ENCODE data around the gene MACROD2.

The MACROD2 gene

DNA sequence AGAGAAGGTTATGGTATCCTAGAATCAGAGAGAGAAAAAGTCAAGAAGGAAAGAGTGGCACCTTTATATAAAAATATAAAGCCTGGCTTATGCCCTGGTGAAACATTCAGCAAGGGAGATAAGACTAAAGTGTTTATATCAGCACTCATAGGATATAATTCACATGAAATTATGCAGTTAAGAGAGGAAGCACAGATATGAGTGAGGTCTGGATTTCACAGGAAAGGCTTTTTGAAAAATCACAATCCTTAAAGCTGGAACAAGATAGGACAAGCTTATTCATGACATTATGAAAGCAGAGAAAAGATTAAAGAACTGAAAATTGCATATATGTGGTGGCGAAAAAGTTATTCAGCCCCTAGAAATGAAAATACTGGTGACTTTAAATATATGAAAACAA, 523.3 kb downstream of the MACROD2 start:
- no peak overlapping the region for H3K4me3 ChIP-seq (ENCODE audit: low read depth, low read length)

DNA sequence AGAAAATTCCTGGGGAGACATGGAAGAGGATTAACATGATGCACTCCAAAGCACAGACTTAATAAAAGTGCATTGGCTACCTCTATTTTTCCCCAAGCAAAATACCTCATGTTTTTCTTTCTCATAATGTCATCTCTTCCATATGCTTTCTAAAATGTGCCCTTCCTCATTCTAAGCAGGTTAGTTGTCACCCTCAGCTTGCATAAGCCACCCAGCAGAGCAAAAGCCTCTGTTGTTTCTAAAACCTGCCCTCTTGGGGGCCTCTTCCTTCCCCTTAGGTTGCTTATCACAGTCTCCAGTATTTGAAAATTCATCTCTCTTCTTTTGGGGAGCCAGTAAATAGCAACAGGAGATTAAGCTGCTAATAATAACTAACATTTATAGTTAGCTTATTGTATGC, 525.7 kb downstream of the MACROD2 start:
- H3K4me3 ChIP-seq (ENCODE audit: low read depth, low read length): no peak overlapping the region

DNA sequence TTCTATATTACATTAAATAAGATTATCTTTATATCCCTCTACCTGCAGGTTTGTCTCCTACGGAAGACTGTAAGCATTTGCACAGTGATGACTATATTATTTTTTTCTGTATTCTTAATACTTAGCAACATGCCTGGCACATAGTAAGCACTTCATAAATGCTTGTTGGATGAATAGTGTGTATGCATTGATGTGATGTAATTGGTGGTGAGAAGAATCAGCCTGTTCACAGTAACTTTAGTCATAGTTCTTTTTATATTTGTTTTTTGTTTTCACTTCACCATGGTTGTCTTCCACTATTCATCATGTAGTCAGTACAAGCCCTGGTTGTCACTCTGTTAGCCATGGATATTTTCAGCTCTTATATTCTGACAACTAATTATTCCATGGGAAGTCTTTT, 526.1 kb downstream of the MACROD2 start:
- no peak overlapping the region for H3K4me3 ChIP-seq (ENCODE audit: low read depth, low read length)

DNA sequence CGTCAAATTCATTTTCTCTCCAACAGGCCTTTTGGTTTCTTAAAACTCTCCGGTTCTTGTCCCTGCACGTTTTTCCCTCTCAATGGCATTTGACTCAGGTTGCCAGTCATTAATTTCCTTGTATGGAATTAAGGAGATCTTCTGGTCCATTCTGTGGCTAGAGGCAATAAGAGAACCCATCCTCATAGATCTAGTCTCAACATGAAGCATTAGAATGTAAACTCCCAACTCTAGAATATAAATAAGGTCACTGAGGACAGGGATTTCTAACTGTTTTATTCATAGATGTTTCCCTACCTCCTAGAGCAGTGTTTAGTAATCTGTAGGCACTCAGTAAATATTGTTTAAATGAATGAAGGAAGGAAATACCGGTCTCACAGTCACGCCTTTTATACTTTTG, 527.3 kb downstream of the MACROD2 start:
- H3K4me3 ChIP-seq (ENCODE audit: low read depth, low read length): no peak overlapping the region

DNA sequence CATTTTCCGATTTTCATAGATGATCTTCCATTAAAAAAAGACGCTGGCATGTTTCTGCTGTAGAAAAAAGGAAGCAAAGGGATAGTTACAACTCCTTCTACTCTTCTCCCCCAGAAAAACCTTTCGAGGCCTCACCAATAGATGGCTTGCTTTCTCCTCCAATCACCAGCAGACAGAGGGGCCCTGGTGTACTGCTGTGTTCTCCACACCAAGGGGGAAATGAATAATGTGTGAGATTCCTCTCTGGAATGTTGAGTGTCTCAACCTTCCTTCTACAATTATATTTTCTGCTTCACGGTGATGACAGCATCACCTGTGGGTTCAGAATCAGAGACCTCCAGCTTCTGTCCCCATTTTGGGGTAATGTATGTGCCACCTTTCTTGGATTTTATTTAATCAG, 527.8 kb downstream of the MACROD2 start:
- H3K4me3 ChIP-seq (ENCODE audit: low read depth, low read length): no peak overlapping the region

DNA sequence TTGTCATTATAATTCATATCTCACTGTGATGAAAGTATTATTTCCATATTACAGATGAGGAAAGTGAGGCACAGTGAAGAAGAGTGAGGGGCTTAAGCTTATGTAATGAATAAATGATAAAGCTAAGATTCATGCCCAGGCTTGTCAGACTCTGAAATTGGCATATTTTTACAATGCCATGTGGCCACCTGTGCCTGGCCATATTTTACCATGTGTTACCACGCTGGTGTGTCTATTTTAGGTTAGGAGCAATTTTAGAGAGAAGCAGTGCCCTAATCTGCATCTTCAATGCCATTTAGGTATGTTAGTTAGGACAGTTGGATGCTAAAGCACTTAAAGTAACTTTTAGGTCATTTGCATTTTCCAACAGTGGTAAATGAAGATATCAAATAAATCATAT, 530.1 kb downstream of the MACROD2 start:
- no peak overlapping the region for H3K4me3 ChIP-seq (ENCODE audit: low read depth, low read length)

DNA sequence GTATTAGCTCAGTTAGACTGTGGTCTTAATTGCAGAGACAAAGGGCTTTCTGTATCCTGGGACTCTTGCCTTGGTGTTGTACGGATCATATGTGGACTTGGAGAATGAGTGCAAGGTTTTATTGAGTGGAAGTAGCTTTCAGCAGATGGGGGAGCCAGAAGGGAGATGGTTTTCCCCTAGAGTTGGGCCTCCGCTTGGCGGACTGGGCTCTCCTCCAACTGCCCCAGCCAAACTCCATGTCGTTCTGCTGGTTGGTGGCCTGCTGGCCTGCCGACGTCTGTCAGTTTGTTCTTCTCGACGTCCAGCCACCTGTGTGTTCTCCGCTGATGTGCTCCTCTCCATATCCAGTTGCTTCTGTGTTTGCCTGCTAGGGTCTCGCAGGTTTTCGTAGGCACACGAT, 531.6 kb downstream of the MACROD2 start:
- H3K4me3 ChIP-seq (ENCODE audit: low read depth, low read length): no peak overlapping the region

DNA sequence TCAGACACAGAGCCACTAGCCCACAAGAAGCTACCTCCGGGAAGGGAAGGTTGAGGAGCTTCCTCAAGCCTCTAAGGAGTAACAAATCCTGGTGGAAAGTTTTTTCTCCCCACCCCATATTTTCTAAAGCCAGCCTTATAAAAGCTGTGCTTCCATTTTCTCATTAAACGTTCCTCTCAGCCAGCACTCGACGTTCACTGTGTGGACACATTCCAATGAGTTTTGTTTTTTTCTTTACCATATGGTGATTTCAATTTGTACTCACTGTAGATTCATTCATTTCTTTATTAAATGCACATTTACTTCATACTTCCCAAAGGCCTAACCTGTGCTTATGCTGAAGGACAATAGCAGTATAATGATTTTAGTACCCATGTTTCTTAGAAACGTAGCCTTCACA, 536.5 kb downstream of the MACROD2 start:
- no peak overlapping the region for H3K4me3 ChIP-seq (ENCODE audit: low read depth, low read length)

DNA sequence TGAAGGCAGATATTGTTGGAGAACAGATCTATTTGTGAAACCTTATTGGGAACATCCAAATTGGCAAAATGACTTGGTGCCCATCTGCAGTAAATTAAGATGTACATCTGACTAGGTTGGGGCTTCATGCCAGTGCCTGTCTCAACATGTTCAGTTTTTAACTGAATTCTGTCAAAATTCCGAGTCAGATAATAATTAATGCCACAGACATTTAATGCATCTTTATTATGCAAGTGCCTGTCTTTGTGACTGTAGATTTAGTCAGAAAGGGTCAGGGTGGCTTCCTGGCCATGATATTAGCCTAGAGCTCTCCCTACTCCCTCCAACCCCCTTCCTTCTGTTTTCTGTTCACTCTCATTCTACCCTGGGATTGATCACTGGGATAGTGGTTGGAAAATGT, 541.4 kb downstream of the MACROD2 start:
- H3K4me3 ChIP-seq (ENCODE audit: low read depth, low read length): no peak overlapping the region

DNA sequence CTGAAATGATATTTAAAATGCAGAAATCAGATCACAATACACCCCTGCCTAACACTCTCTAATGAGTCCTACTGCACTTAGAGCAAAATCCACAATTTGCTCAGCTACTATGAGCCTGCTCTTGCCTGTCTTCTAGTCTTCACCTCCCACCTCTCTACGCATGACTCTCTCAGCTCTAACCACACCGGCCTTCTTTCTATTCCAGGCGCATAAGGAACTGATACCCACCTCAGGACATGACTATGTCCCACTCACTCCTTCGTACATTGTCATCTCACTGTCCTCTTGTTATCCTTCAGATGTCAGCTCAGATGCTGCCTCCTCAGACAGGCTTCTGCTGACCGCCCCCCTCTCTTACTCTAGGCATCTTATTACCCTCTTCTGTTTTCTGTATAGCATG, 543.1 kb downstream of the MACROD2 start:
- no peak overlapping the region for H3K4me3 ChIP-seq (ENCODE audit: low read depth, low read length)

DNA sequence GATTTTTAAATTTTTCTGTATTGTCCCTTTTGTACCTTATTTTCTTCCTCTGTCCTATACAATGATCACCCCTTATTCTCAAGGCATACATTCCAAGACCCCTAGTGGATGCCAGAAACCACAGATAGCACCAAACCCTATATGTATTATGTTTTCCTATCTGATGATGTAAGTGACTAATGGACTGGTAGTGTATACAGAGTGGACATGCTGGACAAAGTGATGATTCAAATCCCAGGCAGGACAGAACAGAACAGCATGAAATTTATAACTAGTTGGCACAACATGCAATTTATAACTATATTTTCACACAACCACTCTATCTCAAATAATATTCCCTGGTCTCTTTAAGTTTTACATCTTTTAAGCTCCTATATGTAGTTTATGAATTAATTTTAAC, 547.7 kb downstream of the MACROD2 start:
- H3K4me3 ChIP-seq (ENCODE audit: low read depth, low read length): no peak overlapping the region

DNA sequence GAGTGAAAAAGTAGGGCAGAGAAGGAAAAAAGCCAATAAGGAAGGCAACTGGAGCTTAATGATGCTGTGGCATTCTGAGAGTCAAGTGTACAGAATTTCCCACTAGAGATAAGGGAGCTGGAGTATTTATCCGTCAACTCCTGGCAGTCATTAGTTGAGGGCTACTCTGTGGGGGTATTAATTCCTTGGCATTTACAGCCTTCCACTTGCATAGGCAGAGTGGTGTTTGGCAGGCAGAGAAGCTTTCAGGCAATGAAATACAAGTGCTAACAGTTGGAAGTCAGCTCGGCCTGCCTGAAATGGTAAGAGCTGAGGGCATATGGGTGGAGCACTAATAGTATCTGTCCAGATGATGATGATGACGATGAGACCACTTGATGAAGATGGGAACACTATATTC, 549.4 kb downstream of the MACROD2 start:
- H3K4me3 ChIP-seq (ENCODE audit: low read depth, low read length): no peak overlapping the region

DNA sequence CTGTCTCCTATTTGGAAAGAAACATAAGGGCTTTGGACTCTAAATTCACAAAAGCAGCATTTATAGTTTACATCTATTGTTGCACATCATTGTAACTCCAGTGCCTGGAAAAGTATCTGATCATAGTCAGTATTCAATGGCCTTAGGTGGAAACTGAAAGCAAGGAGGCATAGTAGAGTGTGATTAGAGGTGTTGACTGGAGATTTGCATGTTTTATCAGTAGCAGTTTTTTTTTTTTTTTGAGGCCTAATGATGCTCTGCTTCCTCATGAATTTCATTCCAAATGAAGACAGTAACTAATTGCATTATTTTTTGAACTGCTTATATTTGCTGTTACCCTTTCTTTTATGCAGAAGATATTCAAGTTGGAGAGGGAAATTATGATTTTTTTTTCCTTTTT, 555.3 kb downstream of the MACROD2 start:
- H3K4me3 ChIP-seq (ENCODE audit: low read depth, low read length): no peak overlapping the region

DNA sequence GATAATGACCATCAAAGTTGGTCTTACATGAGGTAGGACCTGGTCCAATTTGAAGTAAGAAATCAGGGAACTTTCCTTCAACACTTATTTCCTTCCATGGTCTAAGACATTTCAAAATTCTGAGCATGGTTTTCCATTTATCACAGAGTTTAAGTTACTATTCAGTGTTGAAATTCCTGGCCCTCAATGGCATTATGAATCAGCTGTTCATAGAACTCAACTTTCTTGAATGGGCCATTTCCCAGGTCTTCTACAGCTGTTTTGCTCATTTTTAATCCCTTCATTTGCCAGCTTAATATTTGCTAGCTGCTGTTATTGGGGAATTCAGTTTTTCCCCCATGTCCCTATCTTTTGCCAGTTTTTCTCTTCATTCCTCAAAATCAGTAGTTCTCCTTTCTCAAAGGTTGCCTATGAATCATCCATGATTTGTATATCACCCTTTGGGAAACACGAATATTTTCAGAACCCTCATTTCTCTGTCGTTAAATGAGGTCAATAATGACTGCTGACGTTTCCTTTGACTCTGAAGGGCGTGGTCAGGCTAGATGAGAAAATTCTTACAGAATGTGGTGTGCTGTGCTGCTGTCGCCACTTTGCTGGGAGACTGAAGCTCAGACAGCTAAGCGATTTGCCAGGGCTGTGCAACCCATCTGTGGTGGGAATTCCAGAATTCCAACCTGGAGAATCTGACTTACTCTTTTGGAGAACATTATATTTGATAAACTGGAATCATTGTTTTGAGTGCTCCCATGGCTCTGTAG, 558.6 kb downstream of the MACROD2 start:
- H3K4me3 ChIP-seq (ENCODE audit: low read depth, low read length): no peak overlapping the region

DNA sequence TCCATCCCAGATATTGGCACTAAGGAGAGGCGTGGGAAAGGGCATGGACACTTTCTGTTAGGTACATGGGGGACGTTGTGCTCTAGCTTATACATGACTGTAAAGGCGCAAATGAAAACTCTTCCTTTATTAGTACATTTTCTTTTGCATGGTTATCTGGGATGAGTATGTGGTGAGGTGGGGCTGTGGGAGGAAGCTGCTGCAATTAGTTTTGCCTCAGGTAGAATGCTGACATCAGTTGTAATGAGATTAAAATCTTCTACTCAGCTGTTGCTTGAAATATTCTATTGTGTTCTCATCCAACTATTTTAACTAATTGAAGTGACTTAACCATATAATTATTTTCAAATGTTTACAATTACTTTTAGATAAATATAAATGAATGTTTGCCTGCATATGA, 560.4 kb downstream of the MACROD2 start:
- H3K4me3 ChIP-seq (ENCODE audit: low read depth, low read length): no peak overlapping the region

DNA sequence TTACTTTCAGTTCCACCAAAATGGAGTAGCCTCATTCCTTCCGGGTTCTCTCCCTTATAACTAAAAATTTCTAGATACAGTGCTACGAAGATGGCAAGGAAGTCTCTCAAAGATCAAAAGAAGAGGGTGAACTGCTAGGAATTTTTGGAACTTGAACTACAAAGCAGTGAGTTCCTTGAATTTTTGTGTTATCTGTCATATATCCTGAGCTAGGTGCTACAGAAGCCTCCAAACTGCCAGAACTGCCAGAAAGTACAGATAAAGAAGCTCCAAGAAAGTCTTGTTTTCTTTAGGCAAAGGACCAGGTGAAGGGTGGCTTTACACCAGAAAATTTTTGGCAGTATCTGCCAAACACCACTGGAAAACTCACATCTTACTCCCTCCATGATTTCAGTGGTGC, 560.9 kb downstream of the MACROD2 start:
- H3K4me3 ChIP-seq (ENCODE audit: low read depth, low read length): no peak overlapping the region

DNA sequence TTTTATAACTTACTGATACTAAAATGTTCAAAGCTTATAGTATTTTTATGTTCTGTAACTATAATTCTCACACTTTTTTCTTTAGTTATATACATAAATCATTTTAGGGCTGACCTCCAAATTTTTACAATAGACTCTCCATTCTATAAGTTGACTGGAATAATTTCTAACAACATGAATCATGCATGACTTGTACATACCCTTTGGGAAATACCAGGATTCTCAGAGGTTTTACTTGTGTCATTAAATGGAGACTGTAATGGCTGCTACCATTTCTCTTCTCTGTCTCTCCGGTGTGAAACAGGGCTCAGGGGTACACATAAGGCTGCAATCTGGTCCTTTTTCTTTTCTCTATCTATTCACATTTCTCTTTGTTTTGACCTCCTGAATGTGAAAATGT, 564.3 kb downstream of the MACROD2 start:
- no peak overlapping the region for H3K4me3 ChIP-seq (ENCODE audit: low read depth, low read length)

DNA sequence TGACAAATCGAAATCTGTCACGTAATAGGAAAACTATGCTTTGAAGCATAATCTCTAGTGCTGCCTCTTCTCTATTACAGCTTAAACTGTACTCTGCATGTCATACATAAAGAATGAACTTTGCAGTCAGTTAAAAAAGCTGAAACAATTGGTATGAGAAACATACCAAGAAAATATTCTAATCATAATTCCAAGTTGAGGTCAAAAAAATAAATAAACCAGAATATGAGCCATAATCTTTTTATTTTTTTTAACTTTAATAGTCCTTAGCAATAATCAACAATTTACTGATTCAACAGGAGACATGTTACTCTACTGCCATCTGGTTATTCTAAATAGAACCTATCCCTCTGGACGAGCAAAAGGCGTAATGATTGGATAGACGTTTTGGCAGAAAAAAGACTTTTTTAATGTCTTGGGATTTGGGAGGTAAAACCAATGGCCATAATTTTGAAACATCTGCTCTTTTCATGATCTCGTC, 566.5 kb downstream of the MACROD2 start:
- H3K4me3 ChIP-seq (ENCODE audit: low read depth, low read length): no peak overlapping the region

DNA sequence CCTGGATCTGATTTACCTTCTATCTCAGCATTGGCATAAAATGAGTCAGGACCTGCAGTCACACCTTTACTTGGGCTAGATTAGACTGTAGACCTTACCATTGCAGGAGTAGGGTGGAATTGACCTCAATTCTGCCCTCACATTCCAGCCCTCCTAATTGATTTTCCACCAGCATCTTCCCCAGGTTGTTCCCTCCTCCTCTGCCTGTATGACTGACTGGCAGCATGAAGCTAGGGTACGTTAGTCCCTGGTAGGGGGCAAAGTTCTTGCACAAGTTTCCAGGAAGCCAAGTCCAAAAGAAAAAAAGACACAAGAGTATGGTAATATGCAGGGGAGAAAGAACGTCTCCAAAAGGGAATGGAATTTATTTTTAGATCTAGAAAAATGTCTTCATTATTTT, 567.7 kb downstream of the MACROD2 start:
- no peak overlapping the region for H3K4me3 ChIP-seq (ENCODE audit: low read depth, low read length)

DNA sequence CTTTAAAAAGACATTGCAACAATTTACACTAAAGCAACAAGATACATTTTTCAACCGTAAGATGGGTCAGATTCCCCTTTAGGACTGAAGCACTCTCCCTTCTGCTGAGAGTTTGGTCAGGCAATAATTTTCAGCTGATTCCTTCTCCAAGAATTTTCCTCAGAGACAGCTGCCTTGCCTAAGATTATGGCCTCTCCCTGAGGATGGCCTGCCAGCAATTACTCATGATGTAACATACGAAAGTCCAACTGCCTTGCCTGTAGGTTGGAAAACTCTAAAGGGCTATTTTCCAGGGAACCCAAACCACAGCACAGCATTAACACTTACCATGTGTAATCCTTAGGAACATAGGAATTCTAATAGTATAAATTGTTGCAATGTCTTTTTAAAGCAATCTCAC, 571.2 kb downstream of the MACROD2 start:
- H3K4me3 ChIP-seq (ENCODE audit: low read depth, low read length): no peak overlapping the region

DNA sequence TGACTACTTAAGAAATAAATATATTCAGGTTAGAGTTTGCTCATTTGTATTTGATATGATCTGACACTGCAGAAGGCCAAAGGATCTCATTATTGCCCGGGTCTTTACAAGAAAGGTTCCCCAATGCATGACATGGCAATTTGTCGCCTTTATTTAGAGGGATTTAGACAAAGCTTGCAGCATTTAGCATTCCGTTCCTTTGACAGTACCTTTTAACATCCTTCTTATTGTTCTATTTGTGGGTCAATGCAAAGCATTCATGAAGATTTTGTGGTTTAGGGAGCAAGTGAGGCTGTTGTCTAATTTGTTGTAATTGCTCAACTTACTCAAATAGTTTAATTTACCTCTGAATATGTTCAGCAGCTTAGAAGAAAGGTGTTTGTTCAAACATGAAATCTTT, 572.9 kb downstream of the MACROD2 start:
- no peak overlapping the region for H3K4me3 ChIP-seq (ENCODE audit: low read depth, low read length)

DNA sequence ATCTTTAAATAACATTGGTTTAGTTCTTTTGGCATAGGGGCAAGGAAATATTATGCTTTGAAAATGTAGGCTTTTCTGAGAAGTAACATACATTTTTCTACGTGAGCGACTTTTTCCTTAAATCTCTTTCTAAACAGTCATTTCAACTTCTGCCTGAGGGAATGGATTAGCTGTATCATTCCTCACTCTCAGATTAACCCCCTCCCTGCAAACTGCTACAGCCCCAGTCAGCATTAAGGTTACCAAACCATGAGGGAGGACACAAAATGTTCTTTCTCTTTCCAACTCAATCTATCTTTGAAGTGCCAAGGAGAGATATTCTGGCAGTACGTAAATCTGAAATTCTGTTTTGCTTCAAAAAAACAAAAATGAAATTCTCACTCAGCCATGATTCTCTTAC, 573.4 kb downstream of the MACROD2 start:
- H3K4me3 ChIP-seq (ENCODE audit: low read depth, low read length): no peak overlapping the region

DNA sequence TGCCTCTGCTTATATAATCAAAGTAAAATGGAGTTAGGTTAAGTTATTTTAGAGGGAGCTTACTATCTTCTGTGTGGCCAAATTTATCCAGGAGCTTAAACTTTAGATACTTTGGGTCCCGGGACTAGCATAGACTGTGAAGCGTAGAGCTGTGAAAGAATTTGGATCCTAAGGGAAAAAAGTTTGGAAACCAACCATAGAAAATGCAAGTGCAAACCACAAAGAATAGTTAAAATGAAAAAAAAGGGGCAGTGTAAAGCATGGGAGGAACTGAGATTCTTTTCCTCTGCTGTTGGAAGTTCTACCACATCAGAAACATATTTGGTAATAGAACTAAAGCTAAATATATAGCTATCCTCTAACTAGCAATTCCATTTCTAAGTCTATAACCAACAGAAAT, 574.3 kb downstream of the MACROD2 start:
- H3K4me3 ChIP-seq (ENCODE audit: low read depth, low read length): no peak overlapping the region

Data from iPS-11a (cell line).